Measurements from ENCODE around the gene ADA. TPM values are rescaled to one million over a fixed set of nuclear protein-coding genes. Genes with fewer than 3 reads are reported as not detected.

The ADA gene
- total RNA-seq, 4 donors from 2014 or later: 19.4 to 34.8 (median 22.6) TPM

DNA sequence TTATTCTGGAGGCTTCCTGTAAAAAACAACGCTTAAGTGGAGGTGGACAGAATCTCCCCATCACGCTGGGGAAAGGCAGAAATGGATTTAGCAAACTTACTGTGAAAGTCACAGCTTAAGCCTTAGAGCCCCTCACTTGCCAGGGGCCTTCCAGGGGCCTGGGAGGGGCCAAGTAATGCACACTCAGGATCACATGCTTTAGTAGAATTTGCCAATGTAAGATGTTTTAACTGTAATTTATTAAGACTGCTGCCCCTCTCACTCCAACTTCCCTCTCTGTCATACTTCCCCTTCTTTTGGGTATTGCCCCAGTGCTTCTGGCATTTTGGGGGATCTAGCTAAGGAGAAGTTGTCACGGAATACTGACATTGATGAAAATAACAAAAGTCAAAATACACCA, 12.6 kb upstream of the ADA start:
- TF ChIP-seq, protein P1, sequence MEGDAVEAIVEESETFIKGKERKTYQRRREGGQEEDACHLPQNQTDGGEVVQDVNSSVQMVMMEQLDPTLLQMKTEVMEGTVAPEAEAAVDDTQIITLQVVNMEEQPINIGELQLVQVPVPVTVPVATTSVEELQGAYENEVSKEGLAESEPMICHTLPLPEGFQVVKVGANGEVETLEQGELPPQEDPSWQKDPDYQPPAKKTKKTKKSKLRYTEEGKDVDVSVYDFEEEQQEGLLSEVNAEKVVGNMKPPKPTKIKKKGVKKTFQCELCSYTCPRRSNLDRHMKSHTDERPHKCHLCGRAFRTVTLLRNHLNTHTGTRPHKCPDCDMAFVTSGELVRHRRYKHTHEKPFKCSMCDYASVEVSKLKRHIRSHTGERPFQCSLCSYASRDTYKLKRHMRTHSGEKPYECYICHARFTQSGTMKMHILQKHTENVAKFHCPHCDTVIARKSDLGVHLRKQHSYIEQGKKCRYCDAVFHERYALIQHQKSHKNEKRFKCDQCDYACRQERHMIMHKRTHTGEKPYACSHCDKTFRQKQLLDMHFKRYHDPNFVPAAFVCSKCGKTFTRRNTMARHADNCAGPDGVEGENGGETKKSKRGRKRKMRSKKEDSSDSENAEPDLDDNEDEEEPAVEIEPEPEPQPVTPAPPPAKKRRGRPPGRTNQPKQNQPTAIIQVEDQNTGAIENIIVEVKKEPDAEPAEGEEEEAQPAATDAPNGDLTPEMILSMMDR (IDR thresholded peaks at IDR 0.05; ENCODE audit: low read depth): no peak

DNA sequence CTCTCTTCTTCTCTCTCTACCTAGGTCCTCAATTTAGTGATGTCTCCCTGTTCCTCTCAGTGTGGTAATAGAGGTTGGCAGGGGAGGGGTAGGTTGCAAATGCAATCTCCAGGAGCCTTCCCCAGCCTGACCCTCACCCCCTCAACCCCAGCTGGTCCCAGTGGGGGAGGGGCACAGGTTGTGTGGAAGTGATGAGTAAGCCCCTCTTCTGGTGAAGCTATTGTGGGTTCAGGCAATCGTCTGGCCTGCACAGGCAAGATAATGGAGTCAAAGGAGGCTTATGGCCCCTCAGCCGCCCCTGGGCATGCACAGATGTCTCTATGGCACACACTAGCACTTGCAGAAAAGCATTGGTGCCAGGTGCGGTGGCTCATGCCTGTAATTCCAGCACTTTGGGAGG, 10.8 kb upstream of the ADA start:
- TF ChIP-seq, protein P1 (IDR thresholded peaks at IDR 0.05; ENCODE audit: low read depth): no peak

DNA sequence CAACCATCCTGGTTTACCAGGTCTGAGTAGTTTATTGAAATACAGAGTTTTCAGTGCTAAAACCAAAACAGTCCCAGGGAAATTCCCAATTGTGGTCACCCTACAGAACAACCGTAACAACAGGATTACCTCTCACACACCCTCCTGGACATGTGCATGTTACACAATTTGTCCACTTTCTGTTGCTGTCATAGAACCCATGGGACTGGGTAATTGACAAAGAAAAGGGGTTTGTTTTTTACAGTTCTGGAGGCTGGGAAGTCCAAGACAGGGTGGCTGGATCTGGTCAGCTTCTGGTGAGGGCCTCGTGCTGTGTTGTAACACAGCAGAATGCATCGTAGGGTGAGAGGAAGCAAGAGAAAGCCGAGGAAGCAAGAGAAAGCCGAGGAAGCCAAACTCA, 9.1 kb upstream of the ADA start:
- TF ChIP-seq, protein P1 (IDR thresholded peaks at IDR 0.05; ENCODE audit: low read depth): no peak

DNA sequence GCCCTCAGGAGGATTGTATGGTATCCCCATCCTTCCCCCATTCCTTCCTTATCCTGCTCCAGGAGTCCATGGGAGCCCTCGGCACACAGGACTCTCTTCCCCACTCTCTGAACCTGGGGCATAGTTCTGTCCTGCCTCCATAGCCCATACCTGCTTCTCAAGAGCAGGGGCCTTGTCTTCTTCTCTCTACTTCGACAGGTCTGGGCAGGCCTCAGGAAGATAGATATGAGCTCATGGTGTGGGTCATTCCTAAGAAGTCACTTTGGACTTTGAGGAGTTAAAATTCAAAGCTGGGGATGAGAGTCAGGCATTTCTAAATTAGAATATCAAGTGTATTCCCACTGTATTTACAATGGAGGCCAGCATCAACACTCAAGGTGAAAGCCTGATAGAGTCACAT, 8.4 kb upstream of the ADA start:
- TF ChIP-seq, protein P1 (IDR thresholded peaks at IDR 0.05; ENCODE audit: low read depth): no peak

DNA sequence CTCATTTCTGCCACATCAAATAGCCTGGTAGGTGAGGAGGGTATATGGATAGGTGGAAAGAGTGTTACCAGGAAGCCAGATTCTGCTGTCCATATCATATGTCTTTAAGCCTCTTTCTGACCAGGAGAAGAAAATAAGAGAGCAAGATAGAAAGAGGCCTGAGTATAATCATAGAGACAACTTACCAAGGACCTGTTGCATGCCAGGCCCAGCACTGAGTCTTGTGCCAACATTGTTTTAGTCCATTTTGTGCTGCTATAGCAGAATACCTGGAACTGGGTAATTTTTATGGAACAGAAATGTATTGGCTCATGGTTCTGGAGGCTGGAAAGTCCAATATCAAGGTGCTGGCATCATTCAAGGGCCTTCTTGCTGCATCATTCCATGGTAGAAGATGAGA, 7.3 kb upstream of the ADA start:
- TF ChIP-seq, protein P1 (IDR thresholded peaks at IDR 0.05; ENCODE audit: low read depth): no peak

DNA sequence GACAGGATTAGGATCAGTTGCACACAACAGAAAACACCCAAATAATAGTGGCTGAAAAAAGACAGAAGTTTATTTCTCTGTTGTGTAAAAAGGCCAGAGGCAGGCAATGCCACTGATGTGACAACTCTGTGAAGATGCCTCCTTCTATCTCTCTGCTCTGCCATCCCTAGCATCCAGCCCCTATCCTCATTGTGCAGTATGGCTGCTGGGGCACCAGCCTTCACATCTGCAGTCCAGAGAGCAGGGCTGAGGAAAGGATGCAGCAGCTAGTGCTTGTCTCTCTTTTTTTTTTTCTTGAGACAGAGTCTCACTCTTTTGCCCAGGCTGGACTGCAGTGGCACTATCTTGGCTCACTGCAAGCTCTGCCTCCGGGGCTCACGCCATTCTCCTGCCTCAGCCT, 6.4 kb upstream of the ADA start:
- TF ChIP-seq, protein P1 (IDR thresholded peaks at IDR 0.05; ENCODE audit: low read depth): no peak

DNA sequence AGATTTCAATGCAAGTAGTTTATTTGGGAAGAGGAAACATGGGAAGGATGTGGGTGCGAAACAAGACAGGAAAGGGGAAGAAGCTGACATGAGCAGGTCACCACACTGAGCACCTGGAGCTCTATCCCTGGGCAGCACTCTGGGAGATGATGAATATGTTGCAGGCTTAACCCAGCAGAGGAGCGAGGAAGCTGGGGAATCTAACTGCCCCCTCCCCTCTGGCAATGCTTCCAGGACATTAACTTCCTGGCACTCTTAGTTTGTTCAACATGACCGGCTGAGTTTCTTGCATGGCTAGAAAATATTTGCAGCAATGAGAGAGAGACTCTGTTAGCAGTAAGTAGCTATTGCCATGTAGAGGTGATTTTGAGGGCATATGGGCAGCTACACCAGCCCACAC, 4.9 kb upstream of the ADA start:
- TF ChIP-seq, protein P1 (IDR thresholded peaks at IDR 0.05; ENCODE audit: low read depth): no peak
